Measurements from ENCODE around the gene ELOB.

DNA sequence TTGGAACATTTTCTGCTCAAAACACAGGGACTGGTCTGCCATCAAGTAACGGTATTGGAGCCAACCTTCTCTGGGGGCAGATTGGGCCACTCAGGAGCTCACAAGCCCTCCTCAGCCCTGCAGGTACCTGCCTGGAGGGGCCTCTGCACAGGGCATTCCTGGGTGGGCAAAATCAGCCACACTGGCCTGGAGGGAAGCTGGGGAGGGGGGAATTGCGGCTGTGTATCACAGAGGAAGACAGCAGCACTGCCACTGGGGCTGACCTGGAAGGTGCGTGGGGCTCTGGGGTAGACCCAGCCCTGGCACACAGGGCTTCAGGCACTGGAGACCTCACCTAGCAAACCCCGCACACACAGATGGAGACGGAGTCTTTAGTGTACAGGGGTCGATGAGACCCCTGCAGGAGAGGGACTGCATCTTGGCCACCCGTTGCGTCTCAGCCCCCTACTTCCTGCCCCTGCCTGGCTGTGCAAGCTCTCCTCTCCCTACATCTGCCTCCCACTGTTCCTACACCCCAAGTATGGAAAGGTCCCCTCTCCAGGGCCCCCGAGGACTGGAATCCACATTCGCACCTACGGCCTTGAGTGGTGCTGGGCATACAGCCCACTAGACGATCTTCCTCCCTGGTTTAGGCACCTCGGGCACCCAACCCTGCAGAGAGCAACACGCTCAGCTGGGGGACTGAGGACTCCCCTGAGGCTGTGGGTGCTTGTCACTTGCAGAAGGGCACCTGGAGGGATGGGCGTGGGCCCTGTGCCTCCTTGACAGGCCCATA lies 31.8 kb downstream of the ELOB start:
- TF ChIP-seq POLR2A (IDR thresholded peaks at IDR 0.05) = no peak
- TF ChIP-seq CTCF (IDR thresholded peaks at IDR 0.05 in 4 of 5, conservative IDR thresholded peaks at IDR 0.05 in 1 of 5) = no peak
